ENCODE measurements around the gene DBN1.

Gene DBN1

DNA sequence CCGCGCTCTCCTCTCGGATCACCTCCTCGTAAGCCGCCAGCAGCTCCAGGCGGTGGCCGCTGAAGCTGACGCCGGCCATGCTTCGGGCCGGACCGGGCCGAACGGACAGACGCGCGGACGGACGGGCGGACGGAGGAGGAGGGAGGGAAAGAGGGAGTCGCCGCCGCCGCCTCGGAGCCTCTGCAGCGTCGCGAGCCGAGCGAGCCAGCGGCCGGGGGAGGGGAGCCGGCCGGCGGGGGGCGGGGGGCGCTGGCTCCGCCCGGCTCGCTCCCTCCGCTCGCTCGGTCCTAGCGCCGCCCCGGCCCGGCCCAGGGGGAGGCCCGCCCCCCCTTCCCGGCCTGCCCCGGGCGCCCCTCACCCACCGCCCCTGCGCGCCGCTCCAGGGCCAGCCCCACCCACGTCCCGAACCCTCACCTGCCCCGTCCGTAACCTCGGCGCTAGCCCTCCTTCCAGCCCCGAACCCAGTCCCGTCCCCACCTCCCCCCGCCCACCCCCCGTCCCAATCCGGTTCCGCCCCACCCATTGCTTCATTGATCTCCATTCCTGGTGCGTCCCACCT is at the start of gene DBN1:
DBN1 (minus strand) TSS at position 192 of the 559 bp plus-strand sequence; CDS start at position 79, 113 bp downstream.
- peak; percentile 72 for DNase-seq (ENCODE audit: low read depth)

DNA sequence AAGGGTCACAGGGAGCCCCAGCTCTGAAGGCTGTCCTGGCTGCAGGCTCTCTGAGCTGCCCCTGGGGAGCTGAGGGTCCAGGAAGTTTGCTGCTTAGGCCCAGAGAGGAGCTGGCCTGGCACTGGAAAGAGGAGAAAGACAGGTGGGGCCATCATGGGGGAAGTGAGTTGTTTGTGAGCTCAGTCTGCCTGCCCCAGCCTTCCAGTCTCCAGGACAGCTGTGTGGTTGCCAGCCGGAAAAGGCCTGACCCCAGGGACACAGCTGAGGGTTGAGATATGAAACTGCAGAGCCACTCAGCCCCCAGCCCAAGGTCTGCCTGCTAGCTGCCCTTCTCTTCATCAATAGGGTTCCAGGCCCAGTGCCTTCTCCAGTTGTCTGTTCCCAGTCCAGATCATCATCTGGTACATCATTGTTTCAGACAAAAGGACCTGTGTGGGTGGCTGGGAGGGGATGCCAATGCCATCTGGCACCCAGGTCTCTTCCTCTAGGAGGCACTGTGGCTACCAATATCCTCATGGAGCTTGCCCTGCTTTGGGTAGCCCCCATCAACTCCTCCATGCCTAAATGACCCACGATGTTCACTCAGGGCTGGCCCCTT is 47.6 kb upstream of the DBN1 start:
- no peak for DNase-seq (ENCODE audit: low read depth)

DNA sequence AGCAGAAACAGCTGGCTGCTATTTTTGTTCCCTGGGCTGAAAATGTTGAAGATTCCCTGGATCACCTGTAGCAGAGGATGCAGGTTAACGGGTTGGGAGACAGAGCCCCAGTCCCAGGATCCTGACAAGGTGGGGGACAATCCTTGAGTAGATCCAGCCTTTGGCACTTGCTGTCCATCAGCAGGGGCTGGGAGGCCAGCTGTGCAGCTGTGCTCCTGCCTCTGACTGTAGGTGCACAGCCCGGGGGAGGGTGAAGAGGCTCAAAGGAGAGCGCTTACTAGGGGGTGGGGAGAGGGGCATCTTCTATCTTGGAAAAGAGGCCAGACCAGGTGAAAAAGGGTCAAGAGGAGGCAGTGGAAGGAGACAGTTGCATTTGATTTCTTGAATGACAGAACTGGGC is 46.8 kb upstream of the DBN1 start:
- DNase-seq (ENCODE audit: low read depth): no peak

DNA sequence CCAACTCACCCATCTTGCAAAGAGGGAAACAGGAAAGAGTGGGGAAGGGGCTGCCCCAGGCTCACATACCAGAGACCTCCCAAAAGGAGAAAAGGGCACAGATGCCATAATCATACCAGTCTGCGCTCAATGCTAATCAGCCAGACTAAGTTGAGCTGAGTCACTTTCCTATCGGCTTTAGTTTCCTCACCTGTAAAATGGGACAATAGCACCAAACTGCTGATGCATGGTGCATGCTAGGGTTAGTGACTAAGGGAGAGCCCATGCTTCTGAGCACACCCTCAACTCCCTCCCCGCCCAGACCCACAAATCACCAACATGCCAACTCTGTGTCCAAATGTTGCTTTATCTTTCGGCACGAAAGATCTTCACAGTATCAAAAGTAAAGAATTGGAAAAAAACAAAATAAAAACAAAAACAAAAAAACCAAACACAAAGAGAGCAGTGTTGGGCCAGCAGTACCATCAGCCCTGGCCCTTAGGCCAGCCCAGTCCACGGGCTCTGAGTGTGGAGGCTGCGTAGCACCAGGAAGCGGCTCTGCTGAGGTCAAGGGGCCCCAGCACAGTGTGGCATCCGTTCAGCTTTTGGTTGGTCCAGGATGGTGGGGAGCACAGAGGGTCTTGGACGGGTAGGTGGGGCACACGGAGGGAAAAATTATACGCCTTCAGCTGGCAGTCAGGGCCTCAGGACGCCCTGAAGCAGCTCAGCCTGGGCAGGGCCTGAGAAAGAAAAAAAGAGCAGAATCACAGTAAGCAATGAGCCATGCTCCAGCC is 46.2 kb upstream of the DBN1 start:
- DNase-seq (ENCODE audit: low read depth): no peak

DNA sequence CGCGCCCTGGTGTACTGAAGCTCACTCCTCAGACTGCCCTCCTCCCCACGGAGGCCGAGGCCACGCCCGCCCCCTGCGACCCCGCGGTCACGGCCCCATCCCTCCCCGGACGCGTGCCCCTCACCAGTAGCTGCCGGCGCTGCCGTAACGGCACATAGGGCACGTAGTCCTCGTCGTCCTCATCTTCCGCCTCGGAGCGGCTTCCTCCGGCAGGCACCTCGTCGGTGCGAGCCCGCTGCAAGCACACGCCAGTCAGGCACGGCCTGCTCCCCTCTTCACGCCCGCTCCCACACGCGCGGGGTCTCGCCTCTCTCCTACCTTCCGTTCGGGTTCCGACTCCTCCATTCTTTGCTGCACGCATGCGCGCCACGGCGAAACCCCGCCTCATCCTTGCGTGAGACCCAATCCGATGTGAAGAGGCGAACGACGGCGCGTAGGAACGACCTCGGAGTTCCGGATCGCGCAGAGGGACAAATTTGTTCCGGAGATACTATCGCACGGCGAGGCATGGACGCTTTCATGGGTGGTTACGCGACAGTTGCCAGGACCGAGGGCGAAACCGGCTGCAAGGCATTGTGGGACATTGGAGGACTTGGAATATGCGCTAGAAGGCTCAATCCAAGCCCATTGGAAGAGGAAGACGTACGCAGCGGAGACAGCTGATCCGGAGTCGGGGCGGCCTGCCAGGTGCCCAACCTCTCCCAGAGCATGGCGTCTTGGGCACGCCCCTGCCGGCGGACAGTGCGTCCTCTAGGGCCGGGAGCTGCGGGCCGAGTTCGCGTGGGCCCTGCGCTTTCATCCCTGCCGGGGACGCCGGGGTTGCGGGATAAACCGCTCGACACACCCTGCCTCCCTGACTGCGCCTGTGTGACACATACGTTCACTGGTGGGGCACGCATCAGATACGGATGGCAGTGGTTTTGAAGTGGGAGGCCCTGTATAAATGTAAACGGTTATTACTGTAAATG is 43.5 kb upstream of the DBN1 start, which contains the start of gene DDX41:
DDX41 (minus strand) TSS at position 361 of the 968 bp plus-strand sequence; CDS start at position 345, 16 bp downstream.
- peak; percentile 99 for DNase-seq (ENCODE audit: low read depth)

DNA sequence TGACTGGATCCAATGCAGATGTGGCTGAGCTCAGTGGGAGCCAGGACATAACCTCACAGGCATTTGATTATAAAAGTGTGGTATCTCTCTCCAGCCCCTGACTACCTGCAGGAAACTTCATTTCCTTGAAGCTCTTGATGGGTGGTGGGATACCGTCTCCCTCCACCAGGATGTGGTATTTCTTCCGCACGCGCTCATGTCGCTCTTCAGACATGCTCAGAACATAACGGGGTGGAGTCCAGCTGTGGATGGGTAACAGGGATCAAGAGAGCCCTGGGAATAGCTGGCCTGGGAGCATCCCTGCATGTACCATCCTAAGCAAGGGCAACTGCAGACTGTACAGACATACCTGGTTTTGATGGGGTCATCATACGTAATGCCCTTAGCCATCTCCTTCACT is 42.1 kb upstream of the DBN1 start:
- DNase-seq (ENCODE audit: low read depth): no peak

DNA sequence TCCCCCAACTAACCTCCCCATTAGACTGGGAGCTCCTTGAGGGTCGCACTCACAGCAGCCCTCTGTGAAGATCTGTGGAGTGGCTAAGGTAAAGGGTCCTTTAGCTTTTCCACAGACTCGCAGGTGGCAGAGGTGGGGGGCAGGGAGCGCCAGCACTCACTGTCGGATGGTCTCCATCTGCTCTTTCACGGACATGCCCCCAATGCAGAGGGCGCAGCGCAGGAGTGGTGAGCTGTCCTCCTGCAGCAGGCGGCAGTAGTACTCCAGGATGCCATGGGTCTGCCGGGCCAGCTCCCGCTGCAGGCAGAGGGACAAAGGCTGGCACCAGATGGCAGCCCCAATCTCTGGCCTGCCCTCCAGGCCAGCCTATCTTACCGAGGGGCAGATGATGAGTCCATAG is 41.1 kb upstream of the DBN1 start:
- DNase-seq (ENCODE audit: low read depth): no peak

DNA sequence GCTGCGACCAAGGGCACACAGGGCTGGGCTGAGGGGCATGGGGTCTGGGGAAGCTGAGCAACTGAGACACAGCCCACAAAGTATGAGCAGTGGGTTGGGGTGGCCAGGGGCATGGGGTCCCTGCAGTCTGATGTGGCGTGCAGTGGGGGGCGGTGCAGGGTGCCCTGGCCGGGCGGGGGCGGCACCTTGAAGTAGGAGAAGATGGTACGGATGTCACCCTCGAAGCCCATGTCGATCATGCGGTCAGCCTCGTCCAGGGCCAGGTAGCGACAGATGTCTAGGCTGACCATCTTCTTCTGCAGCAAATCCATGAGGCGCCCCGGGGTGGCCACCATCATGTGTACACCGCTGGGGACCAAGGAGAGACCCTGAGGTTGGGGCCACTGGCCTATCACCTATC is 40.1 kb upstream of the DBN1 start:
- no peak for DNase-seq (ENCODE audit: low read depth)

DNA sequence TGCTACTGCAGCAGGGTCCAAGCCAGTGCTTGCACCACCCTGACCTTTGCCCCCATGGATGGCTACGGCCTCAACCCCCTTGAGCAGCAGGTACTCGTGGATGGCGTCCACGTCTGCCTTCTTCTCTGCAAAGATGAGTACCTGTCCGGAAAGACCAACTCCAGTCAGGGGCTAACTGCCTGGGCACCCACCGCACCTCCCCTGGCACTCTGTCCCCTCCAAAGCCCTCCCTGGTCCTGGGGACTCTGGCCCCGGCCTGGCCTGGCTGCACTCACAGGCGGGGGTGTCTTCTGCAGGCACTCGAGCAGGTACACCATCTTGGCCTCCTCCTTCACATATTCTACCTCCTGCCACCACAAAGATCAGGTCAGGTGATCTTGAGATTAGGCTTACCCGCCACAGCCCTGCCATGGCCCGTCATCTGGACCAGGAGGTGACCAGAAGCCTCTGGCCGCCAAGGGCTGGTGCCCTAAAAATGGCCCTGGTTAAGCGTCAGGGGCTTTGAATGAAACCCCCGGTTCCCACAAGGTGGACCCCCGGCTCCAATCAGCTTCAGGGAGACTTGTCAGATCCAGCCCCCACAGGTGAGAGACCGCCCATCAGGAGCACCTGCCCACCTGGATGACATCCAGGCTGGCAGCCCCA is 39.4 kb upstream of the DBN1 start:
- no peak for DNase-seq (ENCODE audit: low read depth)

DNA sequence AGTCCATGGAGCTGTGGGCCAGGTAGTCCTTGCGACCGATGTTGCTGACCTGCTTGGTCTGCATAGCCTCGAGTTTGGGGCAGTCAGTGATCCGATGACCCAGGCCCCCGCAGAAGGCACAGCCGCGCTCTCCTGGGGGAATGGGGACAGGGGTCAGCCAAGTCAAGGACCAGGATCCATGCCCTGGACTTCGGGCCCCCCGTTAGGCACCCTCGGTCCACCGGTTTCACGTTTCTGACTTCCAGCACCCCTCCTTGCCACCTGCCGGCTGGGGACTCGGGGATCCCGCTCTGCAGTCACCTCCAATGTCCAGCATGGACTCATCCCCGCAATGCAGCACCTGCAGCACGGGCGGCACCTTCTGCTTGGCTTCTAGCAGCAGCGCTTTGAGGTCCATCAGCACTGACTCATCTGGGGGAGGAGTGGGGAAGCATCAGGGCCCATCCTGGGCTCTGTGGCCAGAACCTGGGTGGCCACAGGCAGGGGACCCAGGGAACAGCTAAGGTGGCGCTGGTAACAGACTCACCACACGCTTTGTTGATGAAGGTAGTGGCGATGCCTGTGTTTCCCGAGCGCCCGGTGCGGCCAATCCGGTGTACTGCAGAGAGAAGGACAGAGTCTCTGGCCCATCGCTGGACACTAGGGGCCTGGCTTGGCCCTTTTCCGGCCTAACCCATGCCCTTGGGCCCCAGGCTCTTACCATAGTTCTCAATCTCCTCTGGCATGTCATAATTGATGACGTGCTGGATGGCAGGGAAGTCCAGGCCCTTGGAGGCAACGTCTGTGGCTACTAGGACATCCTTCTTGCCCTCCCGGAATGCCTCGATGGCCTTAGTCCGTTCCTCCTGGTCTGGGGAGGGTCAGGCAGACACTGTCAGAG is 38.6 kb upstream of the DBN1 start:
- DNase-seq (ENCODE audit: low read depth): no peak

DNA sequence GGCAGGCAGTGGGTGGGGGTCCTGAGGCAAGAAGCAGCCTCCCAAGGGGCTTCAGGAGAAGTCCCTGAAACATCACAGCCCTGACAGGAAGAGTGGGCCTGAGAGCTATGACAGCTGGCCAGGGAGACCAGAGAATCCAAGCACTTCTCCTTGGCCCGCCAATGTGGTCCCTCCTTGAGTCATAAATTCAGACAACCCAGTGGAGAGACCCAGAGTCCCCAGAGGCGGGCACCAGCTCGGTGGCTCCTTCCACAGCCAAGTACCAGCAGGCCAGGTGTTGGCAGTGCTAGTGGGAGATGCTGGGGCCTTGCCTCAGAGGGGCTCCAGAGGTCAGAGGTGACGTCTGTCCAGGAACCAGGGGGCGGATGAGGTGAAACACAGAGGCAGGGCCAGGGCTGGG is 37.7 kb upstream of the DBN1 start:
- DNase-seq (ENCODE audit: low read depth): no peak

DNA sequence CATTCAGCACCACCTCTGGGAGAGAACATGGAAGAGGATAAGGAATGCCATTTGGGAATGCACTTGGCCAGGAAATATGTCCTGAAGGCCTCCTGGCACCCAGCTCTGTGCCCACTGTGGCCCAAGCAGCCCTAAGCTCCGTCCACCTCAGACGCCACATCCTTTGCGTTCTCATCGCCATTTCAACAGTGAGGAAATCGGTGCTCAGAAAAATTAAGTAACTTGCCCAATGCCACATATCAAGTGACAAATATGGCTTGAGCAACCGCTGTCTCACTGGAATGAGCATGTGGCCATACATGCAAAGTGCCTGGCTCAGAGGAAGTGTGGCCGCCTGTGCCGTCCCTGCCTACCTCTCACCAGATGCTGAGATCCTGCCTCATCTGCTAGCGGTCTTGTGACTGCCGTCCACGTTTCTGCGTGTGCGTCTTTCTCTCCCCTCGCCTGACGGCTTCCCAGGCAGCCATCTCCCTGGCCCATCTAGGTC is 37.2 kb upstream of the DBN1 start:
- DNase-seq (ENCODE audit: low read depth): no peak

DNA sequence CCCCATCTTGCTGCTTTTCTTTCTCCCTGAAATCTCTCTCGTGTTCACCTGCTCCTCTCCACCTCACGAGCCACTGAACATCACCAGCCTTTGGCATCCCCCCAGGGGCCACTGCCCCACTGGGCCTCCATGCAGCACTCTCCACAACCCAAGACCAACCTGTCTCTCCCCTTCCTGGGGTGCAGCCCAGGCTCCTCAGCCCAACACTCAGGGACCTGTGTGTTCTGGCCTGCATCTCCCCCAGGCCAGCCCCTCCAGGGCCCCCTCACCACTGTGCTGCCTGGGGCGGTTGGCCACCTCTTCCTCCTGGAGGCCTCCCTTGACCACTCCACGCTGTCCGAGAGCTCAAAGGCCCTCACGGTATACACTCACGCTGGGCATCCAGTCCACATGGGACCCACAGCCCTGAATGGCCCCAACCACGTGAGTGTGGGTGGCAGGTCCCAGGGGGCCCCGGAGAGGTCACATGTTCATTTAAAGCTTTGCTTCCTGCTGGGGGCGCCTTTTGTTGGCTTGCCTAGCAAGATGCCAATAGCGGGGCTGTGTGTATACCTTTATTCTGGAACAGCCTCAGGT is 36.6 kb upstream of the DBN1 start:
- no peak for DNase-seq (ENCODE audit: low read depth)

DNA sequence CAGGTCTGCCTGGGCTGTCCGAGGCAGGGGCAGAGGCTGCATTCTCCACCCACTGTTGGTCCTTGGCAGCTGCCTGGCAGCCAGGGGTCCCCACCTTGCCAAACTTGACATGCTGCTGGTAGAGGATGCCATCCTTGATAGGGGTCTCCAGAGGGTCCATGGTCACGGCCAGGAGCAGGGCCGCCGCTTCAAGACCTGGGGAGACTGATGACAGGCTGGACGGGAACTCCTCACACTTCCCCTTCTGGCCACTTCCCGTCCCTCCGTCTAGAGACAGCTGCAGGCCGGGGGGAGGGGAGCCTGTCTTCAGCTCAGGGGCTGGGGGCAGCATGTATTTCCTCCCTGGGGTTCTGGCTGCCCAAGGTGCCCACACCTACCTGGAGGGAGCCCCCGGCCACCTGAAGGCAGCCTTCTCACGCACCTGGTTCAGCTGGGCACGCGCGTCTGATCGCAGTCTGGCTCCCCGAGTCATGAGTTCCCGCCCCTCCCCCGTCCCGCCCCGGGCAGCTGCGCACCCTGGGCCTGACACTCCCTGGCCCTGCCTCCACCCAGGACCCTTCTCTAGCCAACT is 36.0 kb upstream of the DBN1 start, which contains the start of gene DOK3:
DOK3 (minus strand) TSS at position 446 of the 571 bp plus-strand sequence; CDS start at position 160, 286 bp downstream.
- no peak for DNase-seq (ENCODE audit: low read depth)

DNA sequence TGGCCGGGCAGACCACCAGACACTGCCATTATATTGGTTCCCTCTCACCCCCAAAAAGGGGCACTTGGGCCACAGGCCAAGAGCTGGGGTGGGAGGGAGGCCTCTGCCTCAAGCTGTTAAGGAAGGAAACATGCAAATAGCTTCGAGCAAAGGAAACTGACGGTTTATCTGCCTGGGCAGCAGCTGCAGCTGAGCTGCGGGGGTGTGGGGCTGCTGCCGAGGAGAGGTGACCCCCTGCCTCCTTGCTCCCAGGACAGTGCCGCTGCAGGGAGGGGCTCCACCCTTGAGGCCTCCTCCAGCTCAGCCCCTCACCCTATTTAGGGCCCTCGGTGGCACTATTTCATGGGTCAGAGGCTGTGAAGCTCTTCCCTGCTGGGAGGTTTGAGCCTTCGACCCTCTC is 35.4 kb upstream of the DBN1 start:
- DNase-seq (ENCODE audit: low read depth): no peak

DNA sequence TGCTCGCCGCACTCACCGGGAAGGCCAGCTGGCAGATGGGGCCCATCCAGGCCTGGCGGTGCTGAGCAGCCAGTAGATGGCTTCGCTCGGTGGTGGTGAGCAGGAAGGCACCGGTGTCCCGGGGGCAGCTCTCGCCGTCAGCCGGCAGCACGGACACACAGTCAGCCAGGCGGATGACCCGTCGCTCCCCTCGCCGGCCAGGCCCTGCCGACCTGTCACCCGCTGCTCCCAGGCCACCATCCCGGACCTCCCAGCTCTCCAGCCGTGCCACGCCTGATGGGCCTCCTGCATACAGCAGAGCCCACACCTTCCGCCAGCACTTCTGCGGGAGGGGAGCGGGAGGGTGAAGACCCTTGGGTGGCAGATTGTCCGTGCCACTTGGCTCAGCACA is 34.8 kb upstream of the DBN1 start:
- DNase-seq (ENCODE audit: low read depth): no peak

DNA sequence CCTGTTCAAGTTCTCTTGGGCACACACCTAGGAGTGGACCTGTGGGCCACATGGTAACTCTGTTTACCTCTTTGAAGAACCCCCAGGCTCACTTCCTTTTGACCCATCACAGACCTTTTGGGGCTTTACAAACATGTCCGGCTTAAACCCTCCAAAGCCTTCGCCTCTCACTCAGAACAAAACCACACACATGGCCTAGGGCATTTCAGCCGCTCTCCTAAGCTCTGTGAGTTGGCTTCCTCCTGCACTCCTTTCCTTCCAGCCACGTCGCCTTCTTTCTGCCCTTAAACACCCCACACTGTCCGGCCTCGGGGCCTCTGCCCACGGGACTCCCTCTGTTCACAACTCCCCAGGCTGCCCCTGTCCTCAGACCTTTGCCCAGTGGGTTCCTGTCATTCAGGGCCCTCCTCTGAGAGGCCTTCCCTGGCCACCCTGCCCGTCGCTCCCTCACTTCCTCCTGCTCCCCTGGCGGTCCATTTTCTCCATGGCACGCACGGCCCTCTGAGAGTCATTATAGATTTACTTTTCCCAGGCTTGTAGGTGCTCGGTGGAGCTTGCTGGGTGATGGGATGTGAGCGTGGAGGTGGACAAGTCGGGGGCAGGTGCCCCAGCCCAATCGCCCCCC is 34.3 kb upstream of the DBN1 start:
- peak; percentile 36 for DNase-seq (ENCODE audit: low read depth)

DNA sequence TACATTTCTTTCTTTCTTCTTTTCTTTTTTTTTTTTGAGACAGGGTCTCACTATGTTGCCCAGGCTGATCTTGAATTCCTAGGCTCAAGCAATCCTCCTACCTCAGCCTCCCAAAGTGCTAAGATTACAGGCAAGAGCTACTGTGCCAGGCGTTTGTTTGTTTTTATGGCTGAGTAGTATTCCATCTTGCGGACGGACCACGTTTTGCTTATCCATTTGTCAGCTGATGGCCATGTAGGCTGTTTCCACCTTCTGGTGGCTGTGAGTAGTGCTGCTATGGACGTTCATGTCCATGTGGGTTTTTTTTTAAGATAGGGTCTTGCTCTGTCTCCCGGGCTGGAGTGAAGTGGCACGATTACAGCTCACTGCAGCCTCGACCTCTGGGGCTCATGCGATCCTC is 33.7 kb upstream of the DBN1 start:
- DNase-seq (ENCODE audit: low read depth): peak; percentile 58

DNA sequence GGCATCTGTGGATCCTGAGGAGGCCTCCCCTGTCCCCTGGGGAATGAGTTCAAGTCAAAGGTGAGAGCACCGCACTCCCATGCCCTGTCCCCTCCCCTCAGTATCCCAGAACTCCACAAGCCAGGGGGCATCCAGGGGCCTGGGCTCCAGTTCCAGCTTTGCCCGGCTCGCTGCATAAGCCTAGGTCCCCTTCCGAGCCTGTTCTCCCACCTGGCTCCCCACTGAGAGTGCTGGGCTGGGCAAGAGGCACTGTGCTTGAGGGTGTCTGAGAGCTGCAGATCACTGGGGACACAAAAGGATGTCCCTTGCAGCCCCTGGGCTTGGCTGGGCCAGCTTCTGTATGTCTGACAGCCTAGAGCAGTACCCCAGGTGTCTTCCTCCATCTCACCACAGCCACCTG is 31.6 kb upstream of the DBN1 start:
- DNase-seq (ENCODE audit: low read depth): no peak

Measured in ELR (cell line).